GM23338 (cell line): ENCODE measurements around the gene PCIF1. TPM values are rescaled to one million over a fixed set of nuclear protein-coding genes. Genes with fewer than 3 reads are reported as not detected.

Source experiments
- CTCF ChIP-seq, 2 experiments: fragments of 200-600 bp in 1 of 2; sonication (generic) in 1 of 2; conservative IDR thresholded peaks; 2 replicates each; pipeline versions ENCODE4 v1.5.1 to v1.6.1; 2016 to 2017; ENCODE audit warnings: antibody characterized with exemption in 2 of 2, low read depth in 2 of 2, mild to moderate bottlenecking in 2 of 2, moderate library complexity in 1 of 2
- ETS1 ChIP-seq: IDR thresholded peaks from 2 replicates; pipeline ENCODE4 v1.6.1; 2016; ENCODE audit warnings: antibody characterized with exemption
- EZH2 ChIP-seq: fragments of 200-600 bp; sonication (generic); IDR thresholded peaks from one replicate; pipeline ENCODE4 v1.8.0; 2017; ENCODE audit warnings: antibody characterized with exemption, mild to moderate bottlenecking, low read depth; ENCODE audit not compliant: unreplicated experiment
- EZH2phosphoT487 ChIP-seq: fragments of 200-600 bp; sonication (generic); IDR thresholded peaks from one replicate; pipeline ENCODE4 v1.8.1; 2018; ENCODE audit warnings: antibody characterized with exemption; ENCODE audit not compliant: unreplicated experiment
- JUNB ChIP-seq: IDR thresholded peaks from one replicate; pipeline ENCODE4 v1.6.1; 2016; ENCODE audit warnings: antibody characterized with exemption; ENCODE audit not compliant: unreplicated experiment
- POLR2AphosphoS5 ChIP-seq: IDR thresholded peaks from 2 replicates; pipeline ENCODE4 v1.6.1; 2016; ENCODE audit warnings: antibody characterized with exemption, low read depth
- REST ChIP-seq: IDR thresholded peaks from one replicate; pipeline ENCODE4 v1.6.1; 2018; ENCODE audit warnings: antibody characterized with exemption; ENCODE audit not compliant: unreplicated experiment
- STAT1 ChIP-seq: IDR thresholded peaks from one replicate; pipeline ENCODE4 v1.6.1; 2016; ENCODE audit warnings: antibody characterized with exemption; ENCODE audit not compliant: unreplicated experiment
- ZNF331 ChIP-seq: fragments of 250-450 bp; sonication (Bioruptor Pico); IDR thresholded peaks from 2 replicates; pipeline ENCODE4 v1.5.0; 2020; ENCODE audit warnings: low read depth, mild to moderate bottlenecking, moderate library complexity
- ZNF462 ChIP-seq: fragments of 250-450 bp; sonication (Bioruptor Pico); IDR thresholded peaks from 2 replicates; pipeline ENCODE4 v1.5.0; 2020; ENCODE audit warnings: mild to moderate bottlenecking, moderate library complexity
- polyA plus RNA-seq: library from polyadenylated mRNA; unstranded; fragments of >200 nt; fragmentation: Nextera tagmentation; extraction: Ambion mirVana; gene quantifications from 2 replicates; pipeline ENCODE4 v1.2.1, GENCODE V29; 2016
- total RNA-seq: library from RNA; depleted of rRNA; stranded (reverse); fragments of >200 nt; shearing (Covaris generic); gene quantifications from 2 replicates; pipeline ENCODE4 v1.2.3, GENCODE V29; 2014

The PCIF1 gene
- total and polyA plus RNA-seq, 2 experiments from 2014 or later, result 26.1 to 28.3 TPM

GRCh38 chr20:45909336-45909808, 25.1 kb upstream of the PCIF1 start (continued):
- TF ChIP-seq ZNF462, result no peak
- no peak for TF ChIP-seq STAT1
- TF ChIP-seq ZNF331 (CRISPR knock-in tag), result no peak
- no peak for TF ChIP-seq POLR2AphosphoS5
- TF ChIP-seq EZH2phosphoT487, result no peak
- no peak for TF ChIP-seq ETS1
- TF ChIP-seq JUNB, result no peak
- no peak for TF ChIP-seq EZH2
- no peak for TF ChIP-seq REST
- TF ChIP-seq CTCF (conservative IDR thresholded peaks at IDR 0.05; ENCODE audit: low read depth in 2 of 2), result no peak
